GM13977 (cell line): Measurements from ENCODE around the gene NARS2.

Experiments
- DNase-seq: peaks from one replicate; pipeline ENCODE4 v3.0.0; 2012; ENCODE audit warnings: low spot score
- in situ Hi-C: fragments of 300-500 bp; cut with MboI; formaldehyde crosslinking; loops from one replicate; pipeline ENCODE4 v1.12.0; 2022; ENCODE audit warnings: low sequenced_read_pairs, low pct_unique_long_range_greater_than_20kb, mixed read lengths, inconsistent platforms; ENCODE audit not compliant: unreplicated experiment
- TF ChIP-seq, protein P1 (sequence below): IDR thresholded peaks from 2 replicates; pipeline ENCODE4 v1.5.1; 2012; ENCODE audit warnings: mild to moderate bottlenecking, control low read depth; ENCODE audit not compliant: insufficient read depth; ENCODE audit errors: extremely low read depth, missing control alignments

The NARS2 gene

GRCh38 chr11:78460471-78460870 is 114.2 kb downstream of the NARS2 start:
- in situ Hi-C loops: no loop called here
- peak; percentile 13 for DNase-seq
- TF ChIP-seq, protein P1, sequence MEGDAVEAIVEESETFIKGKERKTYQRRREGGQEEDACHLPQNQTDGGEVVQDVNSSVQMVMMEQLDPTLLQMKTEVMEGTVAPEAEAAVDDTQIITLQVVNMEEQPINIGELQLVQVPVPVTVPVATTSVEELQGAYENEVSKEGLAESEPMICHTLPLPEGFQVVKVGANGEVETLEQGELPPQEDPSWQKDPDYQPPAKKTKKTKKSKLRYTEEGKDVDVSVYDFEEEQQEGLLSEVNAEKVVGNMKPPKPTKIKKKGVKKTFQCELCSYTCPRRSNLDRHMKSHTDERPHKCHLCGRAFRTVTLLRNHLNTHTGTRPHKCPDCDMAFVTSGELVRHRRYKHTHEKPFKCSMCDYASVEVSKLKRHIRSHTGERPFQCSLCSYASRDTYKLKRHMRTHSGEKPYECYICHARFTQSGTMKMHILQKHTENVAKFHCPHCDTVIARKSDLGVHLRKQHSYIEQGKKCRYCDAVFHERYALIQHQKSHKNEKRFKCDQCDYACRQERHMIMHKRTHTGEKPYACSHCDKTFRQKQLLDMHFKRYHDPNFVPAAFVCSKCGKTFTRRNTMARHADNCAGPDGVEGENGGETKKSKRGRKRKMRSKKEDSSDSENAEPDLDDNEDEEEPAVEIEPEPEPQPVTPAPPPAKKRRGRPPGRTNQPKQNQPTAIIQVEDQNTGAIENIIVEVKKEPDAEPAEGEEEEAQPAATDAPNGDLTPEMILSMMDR: no peak

- TF ChIP-seq, protein P1: no peak
- in situ Hi-C loops: no loop called here
- DNase-seq: no peak
These were observed 114.9 kb downstream of the NARS2 start for GRCh38 chr11:78459738-78460137.

DNA sequence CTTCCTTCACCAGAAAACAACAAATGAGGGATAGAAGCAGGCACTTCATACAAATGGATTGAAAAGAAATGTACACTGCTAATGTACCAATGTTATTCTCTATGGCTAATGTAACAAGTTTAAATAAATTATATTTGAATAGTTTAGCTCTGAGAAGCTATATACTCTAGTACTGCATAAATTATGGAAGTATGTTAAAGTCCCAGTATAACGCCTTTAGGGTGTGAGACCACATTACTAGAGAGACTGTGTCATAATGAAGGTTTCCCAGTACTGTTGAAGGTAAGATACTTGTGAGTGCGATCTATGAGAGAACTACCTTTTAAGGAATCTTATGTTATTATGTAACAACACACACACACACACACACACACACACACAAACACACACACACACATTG is 117.2 kb downstream of the NARS2 start:
- no peak for DNase-seq
- in situ Hi-C loops: no loop called here
- TF ChIP-seq, protein P1: no peak

- DNase-seq: peak; percentile 12
- TF ChIP-seq, protein P1: no peak
- in situ Hi-C loops: no loop called here
These were observed 121.3 kb downstream of the NARS2 start for GRCh38 chr11:78453140-78453935.

- no peak for DNase-seq
- in situ Hi-C loops: no loop called here
- TF ChIP-seq, protein P1: no peak
These were observed 123.1 kb downstream of the NARS2 start for GRCh38 chr11:78451371-78452150.

GRCh38 chr11:78450866-78451265 is 123.8 kb downstream of the NARS2 start:
- TF ChIP-seq, protein P1: no peak
- in situ Hi-C loops: no loop called here
- DNase-seq: no peak
